NCI-H2081 treated with DMSO at 0.1 percent for 48 hours (cell line): Measurements from ENCODE around the gene CNTNAP4.

ENCODE experiments used
- DNase-seq: peaks from one replicate; lab custom pipeline; 2025; lab: John Stamatoyannopoulos, UW

Gene CNTNAP4

GRCh38 chr16:76490036-76490639 lies 212.9 kb downstream of the CNTNAP4 start:
- DNase-seq: no peak

GRCh38 chr16:76500006-76500405 lies 222.8 kb downstream of the CNTNAP4 start:
- DNase-seq: no peak

GRCh38 chr16:76502063-76502462 lies 224.9 kb downstream of the CNTNAP4 start:
- no peak for DNase-seq

- DNase-seq: no peak
Measured at GRCh38 chr16:76502555-76502954, 225.4 kb downstream of the CNTNAP4 start.

GRCh38 chr16:76503091-76503490 lies 225.9 kb downstream of the CNTNAP4 start:
- no peak for DNase-seq

GRCh38 chr16:76511203-76511602 lies 234.0 kb downstream of the CNTNAP4 start:
- DNase-seq: no peak

- DNase-seq: no peak
Measured at GRCh38 chr16:76518781-76519180, 241.6 kb downstream of the CNTNAP4 start.

- no peak for DNase-seq
Measured at GRCh38 chr16:76524356-76524755, 247.2 kb downstream of the CNTNAP4 start.

- no peak for DNase-seq
Measured at GRCh38 chr16:76524769-76525168, 247.6 kb downstream of the CNTNAP4 start.

GRCh38 chr16:76527244-76527643 lies 250.0 kb downstream of the CNTNAP4 start:
- no peak for DNase-seq

GRCh38 chr16:76529120-76529519 lies 251.9 kb downstream of the CNTNAP4 start:
- no peak for DNase-seq

GRCh38 chr16:76531236-76531635 lies 254.0 kb downstream of the CNTNAP4 start:
- no peak for DNase-seq

GRCh38 chr16:76532188-76532973 lies 255.2 kb downstream of the CNTNAP4 start:
- no peak for DNase-seq

GRCh38 chr16:76539609-76540008 lies 262.4 kb downstream of the CNTNAP4 start:
- DNase-seq: no peak

- DNase-seq: no peak
Measured at GRCh38 chr16:76541070-76541469, 263.9 kb downstream of the CNTNAP4 start.

GRCh38 chr16:76565542-76565941 lies 288.3 kb downstream of the CNTNAP4 start:
- no peak for DNase-seq

GRCh38 chr16:76571755-76572154 lies 294.6 kb downstream of the CNTNAP4 start:
- DNase-seq: no peak

- no peak for DNase-seq
Measured at GRCh38 chr16:76573281-76573680, 296.1 kb downstream of the CNTNAP4 start.

- no peak for DNase-seq
Measured at GRCh38 chr16:76574651-76575050, 297.4 kb downstream of the CNTNAP4 start.

GRCh38 chr16:76576526-76576925 lies 299.3 kb downstream of the CNTNAP4 start:
- DNase-seq: no peak

- no peak for DNase-seq
Measured at GRCh38 chr16:76577003-76577402, 299.8 kb downstream of the CNTNAP4 start.

- DNase-seq: no peak
Measured at GRCh38 chr16:76579277-76579922, 302.2 kb downstream of the CNTNAP4 start.

- peak; percentile 79 for DNase-seq
Measured at GRCh38 chr16:76583466-76583865, 306.3 kb downstream of the CNTNAP4 start.
